Trophoblast cell (in vitro differentiated cells and primary cell): ENCODE data around the gene UBE2G2.

Experiments used
- DNase-seq, 2 donors: peaks; one replicate each; pipeline ENCODE4 v3.0.0-alpha.2; 2016
- H2AFZ ChIP-seq: 2 replicates; pipeline ENCODE4 v1.6.1; 2013; ENCODE audit warnings: low read length, moderate library complexity, mild to moderate bottlenecking; ENCODE audit not compliant: insufficient read depth, poor library complexity
- H2AK5ac ChIP-seq: 2 replicates; pipeline ENCODE4 v1.6.1; 2013; ENCODE audit warnings: mild to moderate bottlenecking, low read length
- H2BK120ac ChIP-seq: 2 replicates; pipeline ENCODE4 v1.6.1; 2013; ENCODE audit warnings: low read length, mild to moderate bottlenecking, moderate library complexity; ENCODE audit not compliant: insufficient read depth, poor library complexity
- H2BK12ac ChIP-seq: 2 replicates; pipeline ENCODE4 v1.6.1; 2013; ENCODE audit warnings: mild to moderate bottlenecking, low read length, moderate library complexity
- H2BK5ac ChIP-seq: 2 replicates; pipeline ENCODE4 v1.6.1; 2013; ENCODE audit warnings: low read length, low read depth, moderate library complexity, mild to moderate bottlenecking; ENCODE audit not compliant: poor library complexity
- H3K14ac ChIP-seq: 2 replicates; pipeline ENCODE4 v1.6.1; 2013; ENCODE audit warnings: mild to moderate bottlenecking, low read length
- H3K18ac ChIP-seq: 2 replicates; pipeline ENCODE4 v1.6.1; 2013; ENCODE audit warnings: mild to moderate bottlenecking, low read length
- H3K23ac ChIP-seq: 2 replicates; pipeline ENCODE4 v1.6.1; 2013; ENCODE audit warnings: low read length
- H3K27ac ChIP-seq: 2 replicates; pipeline ENCODE4 v1.5.1; 2013; ENCODE audit warnings: low read depth, mild to moderate bottlenecking, inconsistent platforms, low read length, moderate library complexity
- H3K27me3 ChIP-seq: 2 replicates; pipeline ENCODE4 v1.6.1; 2013; ENCODE audit warnings: inconsistent platforms, mild to moderate bottlenecking, low read length, moderate library complexity; ENCODE audit not compliant: insufficient read depth
- H3K36me3 ChIP-seq, 2 experiments: 1 replicate in 1 of 2; 2 replicates in 1 of 2; pipeline ENCODE4 v1.6.1; 2013; ENCODE audit warnings: low read length in 2 of 2, mild to moderate bottlenecking in 2 of 2, moderate library complexity in 1 of 2; ENCODE audit not compliant: insufficient read depth in 2 of 2, control insufficient read depth in 1 of 2
- H3K4ac ChIP-seq: 2 replicates; pipeline ENCODE4 v1.6.1; 2013; ENCODE audit warnings: low read depth, mild to moderate bottlenecking, low read length, moderate library complexity
- H3K4me1 ChIP-seq, 2 experiments: 1 replicate in 1 of 2; 2 replicates in 1 of 2; pipeline ENCODE4 v1.6.1; 2013; ENCODE audit warnings: low read length in 2 of 2, mild to moderate bottlenecking in 2 of 2, moderate library complexity in 1 of 2; ENCODE audit not compliant: insufficient read depth in 2 of 2, control insufficient read depth in 1 of 2
- H3K4me2 ChIP-seq: 2 replicates; pipeline ENCODE4 v1.6.1; 2013; ENCODE audit warnings: inconsistent platforms, mild to moderate bottlenecking, low read length, moderate library complexity
- H3K4me3 ChIP-seq: 2 replicates; pipeline ENCODE4 v1.5.1; 2013; ENCODE audit warnings: mild to moderate bottlenecking, low read depth, low read length, inconsistent platforms
- H3K79me1 ChIP-seq: one replicate; pipeline ENCODE4 v1.6.1; 2013; ENCODE audit warnings: low read length
- H3K79me2 ChIP-seq: 2 replicates; pipeline ENCODE4 v1.6.1; 2013; ENCODE audit warnings: low read length, mild to moderate bottlenecking; ENCODE audit not compliant: control insufficient read depth, insufficient read depth, poor library complexity
- H3K9ac ChIP-seq: 2 replicates; pipeline ENCODE4 v1.6.1; 2013; ENCODE audit warnings: mild to moderate bottlenecking, low read length
- H3K9me3 ChIP-seq: 2 replicates; pipeline ENCODE4 v1.6.1; 2013; ENCODE audit warnings: low read depth, mild to moderate bottlenecking, control low read depth, inconsistent platforms, low read length; ENCODE audit not compliant: insufficient read depth
- H4K12ac ChIP-seq: 2 replicates; pipeline ENCODE4 v1.6.1; 2013; ENCODE audit warnings: low read depth, mild to moderate bottlenecking, low read length, moderate library complexity
- H4K8ac ChIP-seq: 2 replicates; pipeline ENCODE4 v1.6.1; 2013; ENCODE audit warnings: low read depth, mild to moderate bottlenecking, low read length, moderate library complexity
- H4K91ac ChIP-seq: one replicate; pipeline ENCODE4 v1.6.1; 2013; ENCODE audit warnings: low read depth, mild to moderate bottlenecking, low read length, moderate library complexity
- WGBS: extraction: QIAGEN DNeasy Blood & Tissue Kit; methylation state at CpG from one replicate; pipeline ENCODE4 v1.1.7; 2013; ENCODE audit warnings: missing lambda C conversion rate; ENCODE audit not compliant: insufficient read length, insufficient coverage; ENCODE audit errors: extremely low coverage; 5-methylcytosine and 5-hydroxymethylcytosine counted together

The UBE2G2 gene

GRCh38 chr21:44722731-44723130, 78.9 kb downstream of the UBE2G2 start:
- H2AK5ac ChIP-seq, result no peak overlapping the region
- no peak overlapping the region for H3K4ac ChIP-seq
- peaks cover 4% of the 10 kb centered on the region for H3K9me3 ChIP-seq
- no peak overlapping the region for H3K4me2 ChIP-seq
- H2AFZ ChIP-seq, result no peak overlapping the region
- no peak overlapping the region for H3K23ac ChIP-seq
- no peak overlapping the region for H4K8ac ChIP-seq
- H3K9ac ChIP-seq, result no peak overlapping the region
- no peak overlapping the region for H2BK5ac ChIP-seq
- H3K36me3 ChIP-seq, result no peaks in the 10 kb centered on the region
- no peak overlapping the region for H3K18ac ChIP-seq
- H3K27me3 ChIP-seq, result no peaks in the 10 kb centered on the region
- H2BK120ac ChIP-seq, result no peak overlapping the region
- H3K79me1 ChIP-seq, result no peaks in the 10 kb centered on the region
- no peak overlapping the region for H3K4me3 ChIP-seq
- H2BK12ac ChIP-seq, result no peak overlapping the region
- no peak overlapping the region for H4K12ac ChIP-seq
- no peak overlapping the region for H4K91ac ChIP-seq
- no peak overlapping the region for H3K27ac ChIP-seq
- peaks cover 0 to 8% of the 10 kb centered on the region in 2 experiments for H3K4me1 ChIP-seq
- no peak for DNase-seq
- no CpG with 5 or more reads among the region's 5 CpGs for WGBS
- no peaks in the 10 kb centered on the region for H3K79me2 ChIP-seq
- no peak overlapping the region for H3K14ac ChIP-seq

GRCh38 chr21:44720170-44720569, 81.5 kb downstream of the UBE2G2 start:
- Histone ChIP-seq H2BK5ac (no peak overlapping the region), H2BK120ac (no peak overlapping the region), H3K9ac (no peak overlapping the region), H3K18ac (no peak overlapping the region), H3K4ac (no peak overlapping the region), H3K79me1 (no peaks in the 10 kb centered on the region), H4K91ac (no peak overlapping the region), H2AK5ac (no peak overlapping the region), H3K23ac (no peak overlapping the region), H3K14ac (no peak overlapping the region), H3K79me2 (no peaks in the 10 kb centered on the region), H3K4me3 (no peak overlapping the region), H3K9me3 (peaks cover 4% of the 10 kb centered on the region), H3K4me1 (peaks cover 0 to 8% of the 10 kb centered on the region in 2 experiments), H3K27me3 (no peaks in the 10 kb centered on the region), H3K36me3 (no peaks in the 10 kb centered on the region), H3K4me2 (no peak overlapping the region), H4K12ac (no peak overlapping the region), H3K27ac (no peak overlapping the region), H2AFZ (no peak overlapping the region), H4K8ac (no peak overlapping the region), H2BK12ac (no peak overlapping the region)
- DNase-seq, result no peak
- no CpG with 5 or more reads among the region's 2 CpGs for WGBS
